GM21576 (cell line): ENCODE results near the gene PLCB3.

Source experiments
- ATAC-seq: cut with Tn5 transposase; IDR thresholded peaks from one replicate; pipeline ENCODE4 v1.9.1; 2021; ENCODE audit warnings: mild to moderate bottlenecking, moderate library complexity; ENCODE audit not compliant: unreplicated experiment

The PLCB3 gene

GRCh38 chr11:64249563-64250414 is 1.5 kb upstream of the PLCB3 start:
- no peak for ATAC-seq

- ATAC-seq: no peak
These were observed 815 bp upstream of the PLCB3 start for GRCh38 chr11:64250415-64251015.

- ATAC-seq: no peak
These were observed 348 bp downstream of the PLCB3 start for GRCh38 chr11:64251753-64252002.

- ATAC-seq: no peak
These were observed 908 bp downstream of the PLCB3 start for GRCh38 chr11:64252003-64252872.

- ATAC-seq: no peak
These were observed 1.7 kb downstream of the PLCB3 start for GRCh38 chr11:64253043-64253442.

- no peak for ATAC-seq
These were observed 2.2 kb downstream of the PLCB3 start for GRCh38 chr11:64253481-64253880.

GRCh38 chr11:64254326-64254725 is 3.0 kb downstream of the PLCB3 start:
- no peak for ATAC-seq

GRCh38 chr11:64255135-64256128 is 4.1 kb downstream of the PLCB3 start:
- ATAC-seq: no peak

GRCh38 chr11:64256300-64256699 is 5.0 kb downstream of the PLCB3 start:
- ATAC-seq: no peak

- ATAC-seq: no peak
These were observed 7.0 kb downstream of the PLCB3 start for GRCh38 chr11:64258356-64258755.

GRCh38 chr11:64258946-64259532 is 7.7 kb downstream of the PLCB3 start:
- no peak for ATAC-seq

GRCh38 chr11:64259533-64260067 is 8.3 kb downstream of the PLCB3 start:
- no peak for ATAC-seq

GRCh38 chr11:64260147-64260708 is 8.9 kb downstream of the PLCB3 start:
- ATAC-seq: no peak

GRCh38 chr11:64261556-64262080 is 10.3 kb downstream of the PLCB3 start:
- no peak for ATAC-seq

- no peak for ATAC-seq
These were observed 11.1 kb downstream of the PLCB3 start for GRCh38 chr11:64262271-64263002.

- ATAC-seq: no peak
These were observed 12.0 kb downstream of the PLCB3 start for GRCh38 chr11:64263021-64263946.

- ATAC-seq: no peak
These were observed 12.6 kb downstream of the PLCB3 start for GRCh38 chr11:64263947-64264317.

- ATAC-seq: no peak
These were observed 13.1 kb downstream of the PLCB3 start for GRCh38 chr11:64264371-64264852.
